ENCODE results near the gene PRDM16. TPM values are rescaled to one million over a fixed set of nuclear protein-coding genes. Genes with fewer than 3 reads are reported as not detected.

The PRDM16 gene
- total and polyA plus RNA-seq, 2 of the 13 experiments (the other 11 are each of a cell fraction or from before 2014, with no cell fraction given), result 0.15 to 0.81 TPM

DNA sequence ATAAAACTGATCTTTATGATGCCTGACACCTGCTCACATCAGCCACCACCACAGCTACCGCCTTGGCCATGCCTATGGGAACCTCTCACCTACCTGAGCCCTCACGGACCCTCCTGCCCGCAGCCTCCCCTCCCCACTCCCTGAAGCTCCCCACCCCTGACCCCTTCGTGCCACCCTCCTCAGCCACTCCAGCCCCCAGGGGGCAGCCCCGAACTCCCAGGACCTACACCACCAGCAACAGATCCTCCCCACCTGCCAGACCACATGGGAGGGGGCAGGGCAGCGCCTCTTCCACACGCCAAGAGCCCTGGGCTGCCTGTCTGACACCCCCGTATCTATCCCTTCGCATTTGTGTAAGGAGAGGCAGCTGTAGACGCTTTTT lies 371.3 kb downstream of the PRDM16 start (continued):
- TF ChIP-seq, protein P1, sequence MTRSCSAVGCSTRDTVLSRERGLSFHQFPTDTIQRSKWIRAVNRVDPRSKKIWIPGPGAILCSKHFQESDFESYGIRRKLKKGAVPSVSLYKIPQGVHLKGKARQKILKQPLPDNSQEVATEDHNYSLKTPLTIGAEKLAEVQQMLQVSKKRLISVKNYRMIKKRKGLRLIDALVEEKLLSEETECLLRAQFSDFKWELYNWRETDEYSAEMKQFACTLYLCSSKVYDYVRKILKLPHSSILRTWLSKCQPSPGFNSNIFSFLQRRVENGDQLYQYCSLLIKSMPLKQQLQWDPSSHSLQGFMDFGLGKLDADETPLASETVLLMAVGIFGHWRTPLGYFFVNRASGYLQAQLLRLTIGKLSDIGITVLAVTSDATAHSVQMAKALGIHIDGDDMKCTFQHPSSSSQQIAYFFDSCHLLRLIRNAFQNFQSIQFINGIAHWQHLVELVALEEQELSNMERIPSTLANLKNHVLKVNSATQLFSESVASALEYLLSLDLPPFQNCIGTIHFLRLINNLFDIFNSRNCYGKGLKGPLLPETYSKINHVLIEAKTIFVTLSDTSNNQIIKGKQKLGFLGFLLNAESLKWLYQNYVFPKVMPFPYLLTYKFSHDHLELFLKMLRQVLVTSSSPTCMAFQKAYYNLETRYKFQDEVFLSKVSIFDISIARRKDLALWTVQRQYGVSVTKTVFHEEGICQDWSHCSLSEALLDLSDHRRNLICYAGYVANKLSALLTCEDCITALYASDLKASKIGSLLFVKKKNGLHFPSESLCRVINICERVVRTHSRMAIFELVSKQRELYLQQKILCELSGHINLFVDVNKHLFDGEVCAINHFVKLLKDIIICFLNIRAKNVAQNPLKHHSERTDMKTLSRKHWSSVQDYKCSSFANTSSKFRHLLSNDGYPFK (CRISPR knock-in tag; IDR thresholded peaks at IDR 0.05; ENCODE audit: borderline replicate concordance), result no peak
- no peak for TF ChIP-seq ZNF563 (CRISPR knock-in tag; IDR thresholded peaks at IDR 0.05)

DNA sequence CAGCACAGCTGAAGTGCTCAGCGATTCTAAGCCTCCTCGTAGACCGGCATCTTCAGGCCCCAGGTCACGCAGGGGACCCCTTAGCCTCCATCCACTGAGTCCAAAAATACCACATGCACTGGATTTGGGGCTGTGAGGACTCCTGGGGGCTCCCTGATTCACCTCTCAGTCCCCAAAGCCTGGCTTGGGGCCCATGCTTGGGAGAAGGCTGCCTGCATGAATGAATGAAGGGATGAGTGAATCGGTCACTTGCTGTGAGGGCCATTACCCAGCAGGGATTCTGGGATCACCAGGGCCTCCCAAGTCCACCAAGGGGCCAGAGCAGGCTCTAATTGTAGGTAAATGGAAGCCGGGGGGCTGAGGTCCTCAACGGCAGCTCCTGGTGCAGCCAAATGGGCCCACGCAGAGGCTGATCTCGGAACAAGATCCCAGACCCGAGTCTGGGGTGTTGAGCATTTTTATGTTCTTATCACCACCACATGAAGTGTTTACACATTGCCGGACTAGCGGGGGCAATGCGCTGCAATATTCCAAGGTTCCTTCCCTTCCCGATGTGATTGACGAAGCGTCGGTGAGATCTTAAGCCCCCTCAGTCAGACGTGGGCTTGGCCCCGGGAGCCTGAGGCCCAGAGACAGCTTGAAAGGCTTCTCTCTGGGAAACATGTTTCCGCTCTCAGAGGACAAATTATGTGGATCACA lies 371.9 kb downstream of the PRDM16 start:
- Histone ChIP-seq H2AFZ (ENCODE audit: low read length) (no peak overlapping the region), H3K27me3 (ENCODE audit: control insufficient read depth in 1 of 2, insufficient read depth in 2 of 2, low read length in 2 of 2) (peaks cover 3 to 18% of the 10 kb centered on the region in 2 experiments; a peak in 3 of 5 replicates), H3K4me1 (ENCODE audit: insufficient read depth, low read length) (peaks cover 65% of the 10 kb centered on the region), H3K4me3 (replicated peaks in 1 of 3; ENCODE audit: insufficient read depth in 1 of 3, low read depth in 2 of 3, low read length in 3 of 3) (no peak overlapping the region), H4K20me1 (ENCODE audit: insufficient read depth, low read length) (no peaks in the 10 kb centered on the region), H3K27ac (ENCODE audit: extremely low read length, insufficient read depth, low read length) (peak overlapping the region; percentile 6), H3K4me2 (ENCODE audit: low read depth, low read length) (peak overlapping the region; percentile 15), H3K79me2 (ENCODE audit: insufficient read depth, low read length) (no peaks in the 10 kb centered on the region), H3K9ac (ENCODE audit: insufficient read depth, low read depth, low read length) (no peak overlapping the region), H3K36me3 (replicated peaks in 1 of 2; ENCODE audit: control insufficient read depth in 1 of 2, insufficient read depth in 2 of 2, low read length in 2 of 2) (no peaks in the 10 kb centered on the region), H3K9me3 (ENCODE audit: low read length) (no peaks in the 10 kb centered on the region)
- ChIA-PET CTCF (ENCODE audit: low intra/inter-chr PET ratio, low total read pairs) (no interaction called here), POLR2A (interaction anchor here (1.0 kb wide), 1 partner anchor 12 kb away, joined by 4 read pairs; no protein-coding TSS in a partner anchor)
- in situ Hi-C loops (cut with HindIII; ENCODE audit: extremely low pct_ligation_motif_present, low pct_unique_long_range_greater_than_20kb) (loop anchor here (5.0 kb wide), 1 partner anchor 41 kb away; no protein-coding TSS in a partner anchor), intact Hi-C loops (cut with micrococcal nuclease; ENCODE audit: unreplicated experiment) (no loop called here)
- ATAC-seq, result no peak
- BruUV-seq (replicated peaks), result no TSS peak
- DNase-seq (ENCODE audit: low spot score), result no peak
- 59% methylated on average over 10 of the region's 20 CpGs for WGBS (ENCODE audit: low lambda C conversion rate)
- no peak for FAIRE-seq
- TF ChIP-seq MTA3 (CRISPR knock-in tag; IDR thresholded peaks at IDR 0.05) (no peak), ZNF777 (CRISPR knock-in tag; IDR thresholded peaks at IDR 0.05) (no peak), ZNF703 (CRISPR knock-in tag; IDR thresholded peaks at IDR 0.05; ENCODE audit: borderline replicate concordance) (no peak), ZNF432 (CRISPR knock-in tag; IDR thresholded peaks at IDR 0.05; ENCODE audit: borderline replicate concordance) (no peak), ZFP36L1 (CRISPR knock-in tag; IDR thresholded peaks at IDR 0.05) (no peak), ZNF17 (CRISPR knock-in tag; IDR thresholded peaks at IDR 0.05) (no peak), PAF1 (CRISPR knock-in tag; IDR thresholded peaks at IDR 0.05) (no peak), ZKSCAN8 (CRISPR knock-in tag; IDR thresholded peaks at IDR 0.05; ENCODE audit: borderline replicate concordance) (no peak)
- TF ChIP-seq, protein P2, sequence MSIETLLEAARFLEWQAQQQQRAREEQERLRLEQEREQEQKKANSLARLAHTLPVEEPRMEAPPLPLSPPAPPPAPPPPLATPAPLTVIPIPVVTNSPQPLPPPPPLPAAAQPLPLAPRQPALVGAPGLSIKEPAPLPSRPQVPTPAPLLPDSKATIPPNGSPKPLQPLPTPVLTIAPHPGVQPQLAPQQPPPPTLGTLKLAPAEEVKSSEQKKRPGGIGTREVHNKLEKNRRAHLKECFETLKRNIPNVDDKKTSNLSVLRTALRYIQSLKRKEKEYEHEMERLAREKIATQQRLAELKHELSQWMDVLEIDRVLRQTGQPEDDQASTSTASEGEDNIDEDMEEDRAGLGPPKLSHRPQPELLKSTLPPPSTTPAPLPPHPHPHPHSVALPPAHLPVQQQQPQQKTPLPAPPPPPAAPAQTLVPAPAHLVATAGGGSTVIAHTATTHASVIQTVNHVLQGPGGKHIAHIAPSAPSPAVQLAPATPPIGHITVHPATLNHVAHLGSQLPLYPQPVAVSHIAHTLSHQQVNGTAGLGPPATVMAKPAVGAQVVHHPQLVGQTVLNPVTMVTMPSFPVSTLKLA (IDR thresholded peaks at IDR 0.05), result no peak
- TF ChIP-seq, protein P3, sequence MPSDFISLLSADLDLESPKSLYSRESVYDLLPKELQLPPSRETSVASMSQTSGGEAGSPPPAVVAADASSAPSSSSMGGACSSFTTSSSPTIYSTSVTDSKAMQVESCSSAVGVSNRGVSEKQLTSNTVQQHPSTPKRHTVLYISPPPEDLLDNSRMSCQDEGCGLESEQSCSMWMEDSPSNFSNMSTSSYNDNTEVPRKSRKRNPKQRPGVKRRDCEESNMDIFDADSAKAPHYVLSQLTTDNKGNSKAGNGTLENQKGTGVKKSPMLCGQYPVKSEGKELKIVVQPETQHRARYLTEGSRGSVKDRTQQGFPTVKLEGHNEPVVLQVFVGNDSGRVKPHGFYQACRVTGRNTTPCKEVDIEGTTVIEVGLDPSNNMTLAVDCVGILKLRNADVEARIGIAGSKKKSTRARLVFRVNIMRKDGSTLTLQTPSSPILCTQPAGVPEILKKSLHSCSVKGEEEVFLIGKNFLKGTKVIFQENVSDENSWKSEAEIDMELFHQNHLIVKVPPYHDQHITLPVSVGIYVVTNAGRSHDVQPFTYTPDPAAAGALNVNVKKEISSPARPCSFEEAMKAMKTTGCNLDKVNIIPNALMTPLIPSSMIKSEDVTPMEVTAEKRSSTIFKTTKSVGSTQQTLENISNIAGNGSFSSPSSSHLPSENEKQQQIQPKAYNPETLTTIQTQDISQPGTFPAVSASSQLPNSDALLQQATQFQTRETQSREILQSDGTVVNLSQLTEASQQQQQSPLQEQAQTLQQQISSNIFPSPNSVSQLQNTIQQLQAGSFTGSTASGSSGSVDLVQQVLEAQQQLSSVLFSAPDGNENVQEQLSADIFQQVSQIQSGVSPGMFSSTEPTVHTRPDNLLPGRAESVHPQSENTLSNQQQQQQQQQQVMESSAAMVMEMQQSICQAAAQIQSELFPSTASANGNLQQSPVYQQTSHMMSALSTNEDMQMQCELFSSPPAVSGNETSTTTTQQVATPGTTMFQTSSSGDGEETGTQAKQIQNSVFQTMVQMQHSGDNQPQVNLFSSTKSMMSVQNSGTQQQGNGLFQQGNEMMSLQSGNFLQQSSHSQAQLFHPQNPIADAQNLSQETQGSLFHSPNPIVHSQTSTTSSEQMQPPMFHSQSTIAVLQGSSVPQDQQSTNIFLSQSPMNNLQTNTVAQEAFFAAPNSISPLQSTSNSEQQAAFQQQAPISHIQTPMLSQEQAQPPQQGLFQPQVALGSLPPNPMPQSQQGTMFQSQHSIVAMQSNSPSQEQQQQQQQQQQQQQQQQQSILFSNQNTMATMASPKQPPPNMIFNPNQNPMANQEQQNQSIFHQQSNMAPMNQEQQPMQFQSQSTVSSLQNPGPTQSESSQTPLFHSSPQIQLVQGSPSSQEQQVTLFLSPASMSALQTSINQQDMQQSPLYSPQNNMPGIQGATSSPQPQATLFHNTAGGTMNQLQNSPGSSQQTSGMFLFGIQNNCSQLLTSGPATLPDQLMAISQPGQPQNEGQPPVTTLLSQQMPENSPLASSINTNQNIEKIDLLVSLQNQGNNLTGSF (CRISPR knock-in tag; IDR thresholded peaks at IDR 0.05), result no peak
